Activated naive CD4-positive, alpha-beta T cell treated with anti-CD3 and anti-CD28 coated beads, Interleukin-2, amount 50 U/mL, for 72 hours (primary cell): ENCODE results near the gene MACO1. TPM values are rescaled to one million over a fixed set of nuclear protein-coding genes. Genes with fewer than 3 reads are reported as not detected.
A peak's percentile ranks its signal among the peaks of the same experiment; 100 is the strongest.

Source experiments
- ATAC-seq, 2 donors: fragments of 150-1000 bp; cut with Tn5 transposase; 2 replicates each; pipeline ENCODE4 v1.10.0; 2021; ENCODE audit warnings: mild to moderate bottlenecking in 2 of 2, moderate library complexity in 2 of 2
- DNase-seq, 2 donors: peaks; one replicate each; pipeline ENCODE4 v3.0.0; 2021 to 2022; ENCODE audit warnings: low spot score in 2 of 2
- H3K27ac Mint-ChIP-seq, 2 donors: one replicate each; pipeline ENCODE4 v1.8.0; 2022; ENCODE audit warnings: mild to moderate bottlenecking in 2 of 2, mixed read lengths in 2 of 2
- H3K36me3 Mint-ChIP-seq, 2 donors: one replicate each; pipeline ENCODE4 v1.8.0; 2022; ENCODE audit warnings: mixed read lengths in 2 of 2
- H3K9me3 Mint-ChIP-seq, 2 donors: one replicate each; pipeline ENCODE4 v1.8.0; 2022; ENCODE audit warnings: mixed read lengths in 2 of 2
- total RNA-seq, 2 donors: library from RNA; stranded (reverse); gene quantifications; one replicate each; pipeline ENCODE4 v1.2.3, GENCODE V29; 2022

MACO1 gene
- total RNA-seq, 2 donors from 2014 or later, result 14.3 to 19.7 TPM

- no peak for DNase-seq
- peak; percentile 36 to 70 for ATAC-seq
- no peak overlapping the region for H3K27ac Mint-ChIP-seq
- H3K36me3 Mint-ChIP-seq, result peaks cover 0 to 30% of the 10 kb centered on the region in 2 donors
- no peaks in the 10 kb centered on the region for H3K9me3 Mint-ChIP-seq
These were observed 38.5 kb downstream of the MACO1 start for GRCh38 chr1:25469177-25469576.

- Mint-ChIP-seq H3K9me3 (no peaks in the 10 kb centered on the region), H3K27ac (no peak overlapping the region)
- peak; percentile 37 to 71 for ATAC-seq
These were observed 41.8 kb downstream of the MACO1 start for GRCh38 chr1:25472471-25472870.

GRCh38 chr1:25473653-25474225 lies 43.0 kb downstream of the MACO1 start:
- peak overlapping the region; percentile 18 to 68 for H3K27ac Mint-ChIP-seq
- DNase-seq (no peak), ATAC-seq (peak; percentile 65 to 69)
- no peaks in the 10 kb centered on the region for H3K9me3 Mint-ChIP-seq
- peaks cover 0 to 15% of the 10 kb centered on the region in 2 donors for H3K36me3 Mint-ChIP-seq

More at GRCh38 chr1:25472471-25472870, 41.8 kb downstream of the MACO1 start:
- peaks cover 0 to 27% of the 10 kb centered on the region in 2 donors for H3K36me3 Mint-ChIP-seq
- DNase-seq, result no peak

GRCh38 chr1:25474439-25475047 lies 43.8 kb downstream of the MACO1 start:
- no peak for ATAC-seq
- Mint-ChIP-seq H3K27ac (peak overlapping the region; percentile 68 to 86), H3K9me3 (no peaks in the 10 kb centered on the region), H3K36me3 (peaks cover 0 to 14% of the 10 kb centered on the region in 2 donors)
- no peak for DNase-seq

GRCh38 chr1:25476186-25477097 lies 45.7 kb downstream of the MACO1 start:
- H3K36me3 Mint-ChIP-seq, result peaks cover 0 to 6% of the 10 kb centered on the region in 2 donors
- DNase-seq (no peak), ATAC-seq (peak; percentile 25 to 60)
- peak overlapping the region; percentile 30 to 58 for H3K27ac Mint-ChIP-seq
- H3K9me3 Mint-ChIP-seq, result no peaks in the 10 kb centered on the region

GRCh38 chr1:25477448-25478034 lies 46.8 kb downstream of the MACO1 start:
- Mint-ChIP-seq H3K36me3 (peaks cover 0 to 6% of the 10 kb centered on the region in 2 donors), H3K27ac (peak overlapping the region in 1 of 2 donors; percentile 30), H3K9me3 (no peaks in the 10 kb centered on the region)
- DNase-seq, result no peak
- ATAC-seq, result peak in 1 of 2 donors; percentile 39

- ATAC-seq, result no peak
- H3K27ac Mint-ChIP-seq, result no peak overlapping the region
- DNase-seq, result no peak
- peaks cover 0 to 6% of the 10 kb centered on the region in 2 donors for H3K36me3 Mint-ChIP-seq
- no peaks in the 10 kb centered on the region for H3K9me3 Mint-ChIP-seq
These were observed 47.9 kb downstream of the MACO1 start for GRCh38 chr1:25478633-25479032.

- no peak for DNase-seq
- ATAC-seq, result no peak
- Mint-ChIP-seq H3K9me3 (no peaks in the 10 kb centered on the region), H3K36me3 (no peaks in the 10 kb centered on the region), H3K27ac (peak overlapping the region in 1 of 2 donors; percentile 46)
These were observed 50.9 kb downstream of the MACO1 start for GRCh38 chr1:25481625-25482024.

GRCh38 chr1:25482211-25482610 lies 51.5 kb downstream of the MACO1 start:
- Mint-ChIP-seq H3K9me3 (no peaks in the 10 kb centered on the region), H3K36me3 (no peaks in the 10 kb centered on the region), H3K27ac (peak overlapping the region; percentile 24 to 46)
- ATAC-seq (no peak), DNase-seq (no peak)

GRCh38 chr1:25484096-25484495 lies 53.4 kb downstream of the MACO1 start:
- Mint-ChIP-seq H3K36me3 (no peaks in the 10 kb centered on the region), H3K27ac (peak overlapping the region in 1 of 2 donors; percentile 22), H3K9me3 (no peaks in the 10 kb centered on the region)
- ATAC-seq (no peak), DNase-seq (no peak)

GRCh38 chr1:25484533-25484932 lies 53.8 kb downstream of the MACO1 start:
- Mint-ChIP-seq H3K27ac (no peak overlapping the region), H3K36me3 (peaks cover 0 to 2% of the 10 kb centered on the region in 2 donors)

GRCh38 chr1:25485536-25486411 lies 55.1 kb downstream of the MACO1 start:
- Mint-ChIP-seq H3K36me3 (peaks cover 0 to 6% of the 10 kb centered on the region in 2 donors), H3K9me3 (no peaks in the 10 kb centered on the region), H3K27ac (no peak overlapping the region)
- DNase-seq (no peak), ATAC-seq (no peak)

More at GRCh38 chr1:25484533-25484932, 53.8 kb downstream of the MACO1 start:
- DNase-seq (no peak), ATAC-seq (no peak)
- no peaks in the 10 kb centered on the region for H3K9me3 Mint-ChIP-seq

GRCh38 chr1:25486602-25487001 lies 55.9 kb downstream of the MACO1 start:
- ATAC-seq (no peak), DNase-seq (no peak)
- Mint-ChIP-seq H3K36me3 (peaks cover 0 to 11% of the 10 kb centered on the region in 2 donors), H3K27ac (no peak overlapping the region), H3K9me3 (no peaks in the 10 kb centered on the region)

GRCh38 chr1:25487628-25488027 lies 56.9 kb downstream of the MACO1 start:
- ATAC-seq (peak in 1 of 2 donors; percentile 41), DNase-seq (peak in 1 of 2 donors; percentile 38)
- Mint-ChIP-seq H3K9me3 (no peaks in the 10 kb centered on the region), H3K36me3 (peaks cover 0 to 13% of the 10 kb centered on the region in 2 donors), H3K27ac (peak overlapping the region in 1 of 2 donors; percentile 9)

- no peak for DNase-seq
- Mint-ChIP-seq H3K9me3 (no peaks in the 10 kb centered on the region), H3K36me3 (peaks cover 0 to 13% of the 10 kb centered on the region in 2 donors), H3K27ac (no peak overlapping the region)
- no peak for ATAC-seq
These were observed 61.6 kb downstream of the MACO1 start for GRCh38 chr1:25492323-25492722.

GRCh38 chr1:25494952-25495351 lies 64.3 kb downstream of the MACO1 start:
- Mint-ChIP-seq H3K36me3 (peaks cover 0 to 7% of the 10 kb centered on the region in 2 donors), H3K27ac (peak overlapping the region; percentile 18 to 35), H3K9me3 (no peaks in the 10 kb centered on the region)
- no peak for DNase-seq
- ATAC-seq, result no peak
